OCI-LY7 (cell line): ENCODE results near the gene SMARCAL1.

ENCODE experiments used
- EZH2phosphoT487 ChIP-seq: fragments of 200-600 bp; sonication (generic); IDR thresholded peaks from 2 replicates; pipeline ENCODE4 v1.6.1; 2018; ENCODE audit warnings: low read depth, borderline replicate concordance, mild to moderate bottlenecking, mixed run types, antibody characterized with exemption, low read length, moderate library complexity, mixed read lengths
- TF ChIP-seq, protein P1 (sequence below): fragments of 200-600 bp; sonication (generic); conservative IDR thresholded peaks from 2 replicates; pipeline ENCODE4 v1.5.1; 2014; ENCODE audit warnings: mild to moderate bottlenecking, antibody characterized with exemption, low read length, moderate library complexity, mixed read lengths

DNA sequence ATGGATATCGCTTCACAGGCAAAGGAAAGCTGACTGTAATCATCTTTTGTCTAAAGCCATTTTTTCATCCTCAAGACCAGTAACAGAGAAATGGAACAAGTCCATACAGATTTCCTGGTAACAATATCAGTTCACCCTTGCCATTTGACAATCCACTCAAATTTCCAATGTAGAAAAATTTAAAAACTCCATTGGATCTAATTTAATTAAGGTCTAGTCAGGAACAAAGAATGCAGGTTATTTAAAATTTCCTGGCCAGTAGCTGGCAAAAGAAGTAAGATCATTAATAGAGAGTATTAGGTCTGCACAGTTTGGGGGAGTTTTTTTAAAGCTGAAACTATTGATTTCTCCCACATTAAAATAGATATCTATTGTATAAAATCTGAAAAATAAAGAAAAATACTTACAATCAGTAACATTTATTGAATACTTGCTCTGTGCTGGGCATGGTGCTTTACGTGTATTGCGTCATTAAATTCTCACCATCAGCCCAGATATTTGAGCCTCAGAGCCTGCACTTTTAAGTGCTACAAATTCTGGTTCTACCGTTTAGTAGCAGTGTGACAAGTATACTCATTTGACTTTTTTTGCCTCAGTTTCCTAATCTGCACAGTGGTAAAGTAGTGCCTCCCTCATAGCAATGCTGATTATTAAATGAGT lies 41.8 kb downstream of the SMARCAL1 start:
- TF ChIP-seq, protein P1, sequence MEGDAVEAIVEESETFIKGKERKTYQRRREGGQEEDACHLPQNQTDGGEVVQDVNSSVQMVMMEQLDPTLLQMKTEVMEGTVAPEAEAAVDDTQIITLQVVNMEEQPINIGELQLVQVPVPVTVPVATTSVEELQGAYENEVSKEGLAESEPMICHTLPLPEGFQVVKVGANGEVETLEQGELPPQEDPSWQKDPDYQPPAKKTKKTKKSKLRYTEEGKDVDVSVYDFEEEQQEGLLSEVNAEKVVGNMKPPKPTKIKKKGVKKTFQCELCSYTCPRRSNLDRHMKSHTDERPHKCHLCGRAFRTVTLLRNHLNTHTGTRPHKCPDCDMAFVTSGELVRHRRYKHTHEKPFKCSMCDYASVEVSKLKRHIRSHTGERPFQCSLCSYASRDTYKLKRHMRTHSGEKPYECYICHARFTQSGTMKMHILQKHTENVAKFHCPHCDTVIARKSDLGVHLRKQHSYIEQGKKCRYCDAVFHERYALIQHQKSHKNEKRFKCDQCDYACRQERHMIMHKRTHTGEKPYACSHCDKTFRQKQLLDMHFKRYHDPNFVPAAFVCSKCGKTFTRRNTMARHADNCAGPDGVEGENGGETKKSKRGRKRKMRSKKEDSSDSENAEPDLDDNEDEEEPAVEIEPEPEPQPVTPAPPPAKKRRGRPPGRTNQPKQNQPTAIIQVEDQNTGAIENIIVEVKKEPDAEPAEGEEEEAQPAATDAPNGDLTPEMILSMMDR: no peak
- no peak for TF ChIP-seq EZH2phosphoT487
